Activated T-cell treated with anti-CD3 and anti-CD28 coated beads, Interleukin-2, amount 50 U/mL, for 1 hour (primary cell): Measurements from ENCODE around the gene CREB5.

Experiments
- DNase-seq: peaks from one replicate; pipeline ENCODE4 v3.0.0-alpha.2; 2020

The CREB5 gene

DNA sequence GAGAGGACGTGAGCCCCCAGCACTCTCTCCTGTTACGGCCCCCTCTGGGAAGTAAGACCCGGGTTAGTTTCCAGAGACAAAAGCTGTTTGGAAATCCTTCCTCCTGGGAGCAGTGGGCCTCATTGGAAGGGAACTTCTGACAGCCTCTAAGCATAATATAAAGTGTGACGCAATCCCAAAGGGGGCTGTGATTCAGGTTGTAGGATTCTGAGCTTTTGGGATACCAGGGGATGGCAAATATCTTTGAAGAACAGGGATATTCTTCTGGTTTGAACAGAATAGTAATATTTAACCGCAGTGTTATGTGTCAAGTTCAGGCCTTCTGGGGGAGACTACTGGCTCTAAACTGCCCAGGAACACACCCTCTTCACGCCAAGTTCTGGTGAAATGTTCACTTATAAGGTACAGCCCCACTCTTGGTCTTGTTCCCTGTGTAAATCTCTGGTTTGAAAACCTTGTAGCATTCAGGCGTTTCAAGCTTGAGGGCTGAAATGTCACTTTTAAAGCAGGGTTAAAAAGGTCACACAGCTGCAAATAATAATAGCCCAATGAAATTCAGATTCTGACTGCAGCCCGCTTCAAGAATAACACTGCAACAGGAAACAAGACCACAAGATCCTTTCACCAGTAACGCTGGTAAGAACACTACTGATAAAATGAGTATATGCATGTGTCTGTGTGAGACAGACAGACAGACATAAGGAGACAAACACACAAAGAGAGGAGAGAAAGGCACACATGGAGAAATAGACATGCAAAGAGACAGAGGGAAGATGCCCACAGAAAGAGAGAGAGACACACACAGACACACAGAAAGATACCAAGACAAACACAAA lies 69.0 kb downstream of the CREB5 start:
- DNase-seq, result no peak

GRCh38 chr7:28483112-28483511 lies 70.8 kb downstream of the CREB5 start:
- no peak for DNase-seq

- DNase-seq, result no peak
Measured at GRCh38 chr7:28483908-28484605, 71.7 kb downstream of the CREB5 start.

DNA sequence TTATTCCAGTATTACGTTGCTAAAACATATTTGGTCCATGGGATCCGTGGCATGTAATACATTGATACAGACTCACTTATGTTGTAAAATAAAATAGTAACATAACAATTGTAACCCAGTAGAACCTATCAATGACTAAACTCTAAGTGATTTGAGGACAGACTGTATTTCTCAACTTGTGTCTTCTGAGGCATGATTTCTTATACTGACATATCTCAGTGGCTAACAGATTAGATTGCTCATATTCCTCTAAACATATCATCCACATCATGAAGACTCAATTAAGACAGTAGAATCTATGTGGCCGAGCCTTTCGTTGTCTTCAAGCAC lies 72.3 kb downstream of the CREB5 start:
- no peak for DNase-seq

DNA sequence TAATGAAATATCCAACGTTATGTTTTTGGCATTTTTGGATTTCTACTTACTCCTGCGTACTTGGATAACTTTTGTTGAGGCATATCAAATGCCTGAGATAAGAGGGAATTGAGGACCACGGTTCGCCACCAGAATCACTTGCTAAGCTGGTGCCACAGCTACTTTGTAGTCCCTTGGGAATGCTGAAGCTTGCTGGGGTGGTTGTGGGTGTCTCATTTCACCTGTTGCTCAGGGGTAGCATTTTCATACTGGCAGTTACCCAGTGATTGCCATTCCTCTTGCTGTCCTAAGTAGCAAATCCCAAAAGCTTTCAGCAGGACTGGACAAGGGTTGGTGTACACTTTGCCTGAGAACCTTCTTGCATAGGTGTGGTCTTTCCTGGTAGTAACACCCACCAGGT lies 75.2 kb downstream of the CREB5 start:
- DNase-seq, result no peak

DNA sequence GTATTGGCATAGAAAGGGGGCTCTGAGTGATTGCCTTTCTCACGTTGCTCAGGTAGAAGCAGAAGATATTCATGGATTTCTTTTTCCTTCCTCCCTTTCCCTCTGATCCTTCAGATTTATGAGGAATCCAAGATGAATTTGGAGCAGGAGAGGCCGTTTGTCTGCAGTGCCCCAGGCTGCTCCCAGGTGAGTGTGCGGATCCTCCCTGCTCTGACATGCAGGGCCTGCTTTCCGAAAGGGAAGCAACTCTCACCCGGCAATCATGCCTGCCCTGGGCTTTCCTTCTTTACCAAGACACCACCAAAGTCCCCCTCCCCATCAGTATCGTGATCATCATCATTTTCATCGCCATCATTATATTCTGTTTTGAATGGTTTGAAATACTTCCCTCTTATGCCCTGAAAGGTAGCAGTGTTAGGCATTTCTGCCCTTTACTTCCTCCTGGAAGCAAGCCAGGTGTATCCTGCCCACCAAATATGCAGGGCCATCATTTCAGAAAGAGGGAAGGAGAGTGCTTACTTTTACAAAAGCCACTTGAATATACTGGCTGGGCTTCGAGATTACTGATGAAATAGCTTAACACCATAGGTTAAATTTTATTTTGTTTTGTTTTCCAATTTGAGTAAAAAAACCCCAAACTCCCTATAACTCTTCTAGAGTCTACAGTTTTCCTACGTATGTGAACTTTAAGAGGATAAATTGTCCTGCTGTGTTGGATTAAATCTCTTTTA lies 75.9 kb downstream of the CREB5 start:
- no peak for DNase-seq

GRCh38 chr7:28490831-28491230 lies 78.5 kb downstream of the CREB5 start:
- no peak for DNase-seq

GRCh38 chr7:28493477-28493876 lies 81.2 kb downstream of the CREB5 start:
- DNase-seq, result no peak

DNA sequence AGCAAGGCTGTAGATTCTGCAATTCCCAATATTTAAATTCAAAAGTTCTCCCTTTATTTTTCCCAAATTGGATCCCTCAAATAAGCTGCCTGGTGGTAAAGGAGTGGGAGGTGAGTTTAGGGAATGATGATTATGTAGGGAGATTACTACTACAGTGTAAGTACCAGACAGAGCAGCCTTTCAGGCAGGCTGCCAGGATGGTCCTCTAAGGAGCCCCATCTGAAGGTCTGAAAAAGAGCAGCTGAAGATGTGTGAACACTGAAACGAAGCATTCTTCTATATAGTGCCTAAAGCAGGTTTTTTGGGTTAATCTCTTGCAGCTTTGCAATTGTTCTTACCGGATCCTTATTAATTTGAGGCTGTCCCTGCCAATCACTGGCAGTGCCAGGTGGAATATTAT lies 84.7 kb downstream of the CREB5 start:
- DNase-seq, result no peak

DNA sequence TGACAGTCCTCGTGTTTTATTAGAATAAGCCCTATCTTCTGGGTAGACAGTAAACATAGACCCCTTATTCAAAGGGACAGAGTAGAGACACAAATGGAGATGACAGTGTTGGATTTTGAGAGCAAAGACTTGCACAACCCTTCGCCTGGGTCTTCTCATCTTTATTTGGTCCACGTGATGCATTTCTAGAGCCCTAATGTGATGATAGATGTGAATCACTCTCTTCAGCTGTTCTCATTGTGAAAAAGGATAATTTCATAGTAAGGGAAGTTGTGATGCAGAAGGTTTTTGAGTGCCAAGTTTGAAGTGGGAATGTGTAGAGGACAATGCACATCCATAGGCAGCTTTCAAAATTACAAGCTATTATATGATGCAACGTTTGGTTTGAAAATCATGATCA lies 86.3 kb downstream of the CREB5 start:
- no peak for DNase-seq

DNA sequence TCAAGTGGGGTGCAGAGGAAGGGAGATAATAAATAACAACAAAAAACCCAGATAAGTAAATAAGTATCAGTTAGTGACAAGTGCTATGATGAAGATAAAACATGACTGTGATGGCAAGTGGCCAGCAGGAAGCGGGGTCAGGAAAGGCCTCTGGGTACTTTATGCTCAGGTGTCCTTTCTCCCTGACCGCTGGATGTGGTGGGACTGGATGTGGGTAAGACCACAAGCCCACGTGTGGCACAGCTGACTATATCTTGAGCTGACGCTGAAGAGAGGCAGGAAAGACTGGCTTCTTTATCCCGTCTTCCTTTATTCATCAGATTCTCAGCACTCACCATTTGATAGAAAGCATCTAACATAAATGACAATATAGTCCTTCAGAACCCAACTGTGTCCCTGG lies 87.8 kb downstream of the CREB5 start:
- no peak for DNase-seq

- DNase-seq, result no peak
Measured at GRCh38 chr7:28502408-28502807, 90.1 kb downstream of the CREB5 start.

DNA sequence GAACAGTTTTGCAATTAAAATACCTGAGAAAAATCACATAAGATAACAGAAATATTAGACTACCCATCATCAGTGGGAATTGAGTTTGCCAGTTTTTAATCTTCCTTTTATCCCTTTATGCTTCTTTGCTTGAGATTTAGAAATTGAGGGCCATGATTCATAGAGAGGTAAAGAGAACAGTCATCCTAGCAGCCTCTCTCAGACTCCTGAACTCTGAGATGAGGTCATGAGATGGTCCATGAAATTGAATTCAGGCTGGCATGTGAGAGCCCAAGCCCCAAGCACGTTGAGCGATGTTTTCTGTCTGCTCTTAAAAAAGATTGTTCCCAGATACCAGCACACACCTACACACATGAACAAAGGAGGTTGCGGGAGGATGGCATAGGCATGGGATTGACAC lies 91.1 kb downstream of the CREB5 start:
- no peak for DNase-seq

- DNase-seq, result no peak
Measured at GRCh38 chr7:28505014-28505413, 92.7 kb downstream of the CREB5 start.

DNA sequence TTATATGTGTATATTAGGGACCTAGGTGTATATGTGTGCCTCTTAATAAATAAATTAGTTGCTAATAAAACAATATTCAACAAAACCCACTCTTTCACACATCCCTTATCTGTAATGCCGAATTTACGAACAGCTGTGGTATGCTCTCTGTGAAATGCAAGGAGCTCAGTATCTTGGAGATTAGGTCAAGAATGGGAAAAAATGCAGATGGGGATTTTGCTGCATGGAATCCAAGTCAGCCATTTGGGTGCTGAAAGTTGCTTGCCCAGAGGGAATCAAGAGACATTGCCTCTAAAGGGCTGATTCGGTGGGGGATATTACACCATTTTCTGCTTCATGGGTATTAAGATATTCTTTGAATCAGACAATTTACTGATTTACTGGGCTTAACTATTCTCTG lies 93.5 kb downstream of the CREB5 start:
- DNase-seq, result no peak

- no peak for DNase-seq
Measured at GRCh38 chr7:28507525-28508282, 95.4 kb downstream of the CREB5 start.

DNA sequence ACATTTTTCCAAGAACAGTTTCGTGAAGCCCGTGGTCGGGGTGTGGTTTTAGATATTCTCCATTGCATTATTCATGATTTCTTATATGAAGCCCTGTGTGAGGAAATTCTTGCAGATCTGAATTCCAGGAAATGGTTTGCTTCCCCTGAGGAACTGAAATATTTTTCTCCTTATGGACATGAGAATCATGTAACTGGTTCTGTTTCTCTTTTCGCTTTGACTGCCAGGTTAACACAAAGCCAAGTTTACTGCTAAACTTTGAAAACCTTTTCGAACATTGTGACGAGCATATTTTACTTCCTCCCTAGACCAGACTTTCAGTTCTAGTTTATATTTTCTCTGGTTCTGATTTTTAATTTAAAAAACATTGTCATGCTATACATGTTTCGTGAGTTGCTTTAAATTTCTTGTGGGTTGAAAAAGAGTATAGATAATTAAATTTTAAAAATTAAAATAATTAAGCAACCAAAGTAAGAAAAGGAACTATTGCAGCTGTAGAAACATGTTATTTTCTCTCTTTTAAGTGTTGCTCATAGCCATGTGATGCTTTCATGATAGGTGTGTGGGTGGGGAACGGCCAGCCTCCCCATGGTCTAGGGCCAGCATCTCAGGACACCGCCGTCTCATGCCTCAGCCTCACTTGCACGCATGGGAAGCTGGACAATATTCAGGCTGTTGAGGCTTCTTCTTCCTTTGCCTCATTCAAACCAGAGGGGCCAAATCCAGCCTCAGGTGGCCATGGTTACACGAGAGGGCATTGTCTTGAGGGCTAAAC lies 97.1 kb downstream of the CREB5 start:
- DNase-seq, result no peak

DNA sequence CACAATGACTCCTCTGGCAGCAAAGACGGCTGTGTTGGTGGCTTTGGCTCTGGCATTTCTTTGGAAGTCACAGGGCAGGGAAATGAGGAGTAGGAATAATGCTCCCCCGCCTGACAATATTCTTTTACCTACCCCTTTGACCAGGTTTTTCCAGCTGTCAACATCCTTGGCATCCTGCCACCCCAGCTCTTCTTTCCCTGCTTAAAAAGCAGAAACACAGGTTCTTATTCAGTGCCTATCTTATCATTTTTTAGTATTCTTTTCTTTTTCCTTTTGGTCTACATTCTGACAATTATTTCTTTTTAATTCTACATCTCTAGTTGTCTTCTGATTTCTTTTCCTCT lies 97.7 kb downstream of the CREB5 start:
- DNase-seq, result no peak

GRCh38 chr7:28512668-28513440 lies 100.5 kb downstream of the CREB5 start:
- DNase-seq, result no peak

DNA sequence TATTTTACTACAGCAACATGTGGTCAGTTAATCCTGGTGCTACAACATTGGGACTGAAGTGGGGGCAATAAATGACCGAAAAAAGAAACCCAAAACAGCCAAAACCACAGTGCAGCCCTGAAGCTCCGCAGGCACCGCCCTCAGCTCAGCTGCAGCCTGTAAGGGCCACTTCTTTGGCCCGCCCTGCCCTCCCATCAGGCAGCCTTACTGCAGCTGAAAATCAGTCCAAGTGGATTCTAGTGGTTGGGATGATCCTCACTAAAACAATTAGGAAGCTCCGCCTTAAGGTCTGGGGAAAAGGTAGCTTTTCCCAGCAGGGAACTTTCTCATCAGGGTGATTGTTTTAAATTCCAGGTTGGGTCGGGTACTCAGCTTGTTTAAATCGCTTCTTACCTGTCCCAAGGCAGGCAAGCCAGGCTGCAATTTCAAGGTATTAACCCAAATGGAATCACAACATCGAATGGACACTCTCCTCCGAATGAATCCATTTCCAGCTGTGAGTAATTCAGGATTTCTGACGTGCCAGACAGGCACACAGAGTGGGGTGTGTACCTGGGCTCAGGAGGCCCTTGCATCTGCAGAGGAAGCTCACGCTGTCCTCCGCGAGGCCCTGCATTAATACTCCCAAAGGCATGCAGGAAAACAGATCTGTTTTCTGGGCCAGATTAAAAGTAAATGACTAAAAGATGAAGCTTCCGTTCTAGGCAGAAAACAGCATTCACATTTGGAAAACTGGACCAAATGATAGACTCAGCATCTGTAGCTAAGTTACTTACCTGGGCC lies 104.3 kb downstream of the CREB5 start:
- no peak for DNase-seq

DNA sequence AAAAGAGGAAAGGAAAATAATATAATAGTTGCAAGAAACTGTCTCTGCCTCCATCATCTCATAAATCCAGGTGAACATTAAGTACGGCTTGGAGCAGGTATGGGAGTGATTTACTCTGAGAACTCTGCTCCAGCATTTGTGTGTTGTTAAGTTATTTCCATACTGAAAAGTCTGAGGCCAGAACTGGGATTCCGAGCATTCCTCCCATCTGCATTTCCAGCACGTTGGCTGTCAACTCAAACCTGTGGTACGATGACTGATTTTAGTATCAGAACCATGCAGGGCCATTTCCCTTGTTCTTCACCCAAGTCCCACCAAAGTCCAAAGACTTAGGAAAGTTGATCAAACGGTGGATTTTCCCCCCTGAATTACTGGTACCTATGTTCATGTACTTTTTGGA lies 104.9 kb downstream of the CREB5 start:
- no peak for DNase-seq
